GM18502 (cell line): ENCODE measurements around the gene MAPRE2.
A peak's percentile ranks its signal among the peaks of the same experiment; 100 is the strongest.

Experiments used
- ATAC-seq: cut with Tn5 transposase; IDR thresholded peaks from one replicate; pipeline ENCODE4 v1.9.1; 2021; ENCODE audit warnings: mild to moderate bottlenecking; ENCODE audit not compliant: unreplicated experiment, poor library complexity

The MAPRE2 gene

DNA sequence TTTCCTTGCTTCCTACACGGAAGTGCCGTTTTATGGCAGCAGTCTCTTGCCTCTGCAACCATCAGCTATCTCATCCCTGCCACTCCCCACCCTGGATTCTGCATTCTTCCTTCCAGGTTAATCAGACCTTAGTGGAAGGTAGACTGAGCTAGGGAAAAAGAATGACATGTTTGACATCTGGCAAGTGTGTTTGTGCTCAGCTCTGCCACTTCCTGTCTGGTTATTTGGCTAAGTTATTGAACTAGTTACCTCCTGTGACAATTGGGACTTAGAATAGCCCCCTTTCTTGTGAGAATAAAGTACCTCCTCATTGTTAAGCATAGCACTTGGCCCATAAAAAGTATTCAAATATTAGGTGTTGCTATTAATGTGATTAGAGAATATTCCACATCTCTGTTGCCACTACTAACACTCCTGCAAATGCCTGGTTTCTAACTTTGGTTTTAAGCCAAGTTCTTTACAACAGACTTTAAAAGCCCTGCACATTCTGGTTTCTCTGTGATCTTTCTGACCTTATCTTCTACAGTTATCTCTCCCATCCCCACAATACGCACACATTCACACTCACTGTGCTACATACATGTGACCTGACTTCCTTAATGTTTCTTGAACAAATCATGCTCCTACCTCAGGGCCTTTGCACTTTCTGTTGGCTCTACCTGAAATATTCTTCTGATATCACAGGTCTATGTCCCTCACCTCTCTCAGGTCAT, 10.8 kb upstream of the MAPRE2 start:
- ATAC-seq, result peak; percentile 49

DNA sequence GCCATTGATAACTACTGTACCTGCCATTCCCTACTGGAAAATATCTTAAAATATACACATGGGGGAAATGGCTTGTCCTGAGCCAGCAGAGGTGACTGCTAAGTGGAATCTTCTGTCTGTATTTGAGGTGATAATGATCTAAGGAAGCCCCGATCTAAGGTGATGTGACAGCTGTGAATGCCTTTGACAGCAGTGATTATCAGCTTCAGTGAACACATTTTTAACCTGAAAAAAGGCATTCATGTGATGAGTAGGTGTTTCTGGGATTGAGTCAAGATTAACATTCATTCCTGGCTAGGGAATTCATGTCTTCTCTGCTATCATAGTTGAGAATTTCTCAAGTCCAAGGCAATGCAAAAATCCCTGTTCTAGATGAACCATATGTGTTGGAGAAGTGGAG, 9.1 kb upstream of the MAPRE2 start:
- ATAC-seq, result no peak

DNA sequence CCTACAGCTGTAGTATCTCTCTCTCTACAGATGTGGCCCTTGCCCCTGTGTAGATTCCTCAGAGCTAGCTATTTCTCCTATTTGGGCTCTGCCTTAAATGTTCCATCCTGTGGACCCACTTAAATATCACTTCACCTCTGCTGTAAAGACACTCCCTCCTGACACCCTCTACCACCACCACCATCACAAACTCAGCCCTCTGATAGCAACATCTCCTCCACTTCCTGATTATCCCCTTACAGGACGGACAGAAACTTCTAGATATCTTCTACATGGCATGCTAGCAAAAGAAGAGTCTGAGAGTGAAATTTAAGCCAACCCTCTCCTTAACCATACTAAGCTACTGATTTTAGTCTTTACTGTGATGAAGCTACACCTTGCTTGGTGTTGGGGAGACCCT, 3.2 kb upstream of the MAPRE2 start:
- ATAC-seq, result no peak

DNA sequence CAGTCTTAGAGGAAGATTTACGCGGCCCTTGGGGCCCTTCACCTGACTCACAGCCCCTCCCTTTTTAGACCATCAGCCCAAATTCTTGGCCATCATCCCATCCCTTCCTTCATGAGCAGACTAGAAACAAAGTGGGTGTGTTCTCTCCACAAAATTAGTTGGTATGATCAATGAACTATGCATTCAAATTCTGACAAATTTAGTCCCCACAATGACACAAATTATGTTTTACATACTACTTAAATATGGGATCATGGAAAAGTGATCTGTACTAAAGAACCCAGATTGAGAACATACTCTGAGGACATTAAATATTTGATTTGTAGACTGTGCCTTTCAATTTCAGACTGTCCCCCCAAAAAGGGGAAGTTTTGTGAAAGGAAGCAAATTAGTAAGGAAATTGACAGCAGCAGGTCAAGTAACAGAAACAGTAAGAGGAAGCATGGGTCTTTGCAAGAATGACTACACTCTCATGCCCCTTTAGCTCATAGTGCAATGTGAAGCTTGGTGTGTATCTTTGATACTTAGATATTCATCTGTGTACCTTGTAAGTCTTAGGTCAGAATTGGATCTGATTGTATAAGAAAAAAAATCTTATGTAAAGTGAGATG, 2.2 kb upstream of the MAPRE2 start:
- ATAC-seq, result peak; percentile 56

DNA sequence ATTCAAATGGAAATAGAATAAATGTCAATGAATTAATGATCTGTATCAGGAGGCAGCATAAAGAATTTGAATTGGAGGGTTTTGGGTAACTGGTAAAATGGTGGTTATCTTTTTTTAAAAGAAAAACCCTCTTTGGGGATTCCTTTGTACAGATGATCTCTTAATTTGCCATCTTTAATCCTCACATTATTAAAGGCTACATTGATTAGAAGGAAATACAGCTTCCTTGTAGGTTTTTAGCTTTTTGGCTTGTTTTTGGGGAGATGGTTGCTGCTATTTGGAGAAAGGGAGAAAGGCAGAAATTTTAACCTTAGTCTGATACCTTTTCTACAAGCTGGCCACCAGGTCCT, 600 bp upstream of the MAPRE2 start:
- ATAC-seq, result no peak

DNA sequence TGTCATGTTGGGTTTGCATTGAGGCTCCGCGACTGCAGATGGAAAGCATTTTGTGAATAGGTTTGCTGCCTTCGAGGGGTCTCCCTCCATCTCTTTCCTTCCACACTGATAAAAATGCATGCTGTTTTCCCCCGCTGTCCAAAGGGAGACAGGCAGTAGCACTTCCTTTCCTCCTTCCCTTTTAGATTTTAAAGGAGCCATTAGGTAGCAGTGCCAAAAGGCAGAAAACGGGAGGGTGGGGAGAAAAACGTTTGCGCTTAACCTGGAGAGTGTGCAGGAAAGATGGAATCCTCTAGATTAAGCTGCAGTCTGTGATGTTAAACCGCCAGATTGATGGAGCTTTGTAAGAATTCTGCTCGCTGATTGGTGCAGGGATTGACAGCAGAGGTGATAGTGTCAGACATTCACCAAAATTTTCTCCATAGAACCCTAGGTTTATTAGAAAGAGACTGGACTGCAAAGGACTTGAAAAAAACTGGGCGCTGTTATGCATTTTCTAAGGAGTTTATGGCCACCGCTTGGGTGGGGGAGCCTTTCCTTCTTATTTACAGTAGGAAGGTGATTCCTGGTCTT, 688 bp downstream of the MAPRE2 start:
- ATAC-seq, result no peak

DNA sequence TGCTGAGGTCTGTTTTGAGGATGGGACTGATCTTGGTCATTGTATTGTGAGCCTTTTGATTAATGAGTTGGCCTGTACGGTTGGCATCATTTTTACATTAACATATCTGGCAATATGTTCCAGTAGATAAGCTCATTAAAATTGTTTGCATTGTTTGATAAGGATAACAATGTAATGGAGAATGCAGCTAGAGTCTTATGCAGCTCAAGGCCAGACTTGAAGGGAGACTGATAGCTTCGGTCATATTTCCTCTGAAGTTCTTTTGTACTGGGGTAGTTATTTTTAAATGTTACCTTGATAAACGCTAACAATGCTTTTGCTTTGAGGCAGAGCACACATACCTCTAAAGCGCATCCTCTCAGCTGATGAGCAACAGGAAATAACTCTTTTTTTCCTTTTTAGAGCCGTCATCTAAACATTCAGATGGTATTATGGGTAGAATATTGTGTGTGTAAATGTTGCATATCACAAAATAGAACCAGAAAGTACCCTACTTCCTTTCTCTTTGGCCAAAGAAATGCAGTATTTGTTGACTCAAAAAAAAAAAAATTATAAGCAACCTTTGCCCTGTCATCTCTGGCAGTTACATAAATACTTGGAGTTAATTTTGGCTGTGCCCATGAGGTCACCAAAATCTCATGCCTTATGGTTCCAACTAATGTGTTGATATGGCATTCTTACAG, 1.3 kb downstream of the MAPRE2 start:
- peak; percentile 15 for ATAC-seq

DNA sequence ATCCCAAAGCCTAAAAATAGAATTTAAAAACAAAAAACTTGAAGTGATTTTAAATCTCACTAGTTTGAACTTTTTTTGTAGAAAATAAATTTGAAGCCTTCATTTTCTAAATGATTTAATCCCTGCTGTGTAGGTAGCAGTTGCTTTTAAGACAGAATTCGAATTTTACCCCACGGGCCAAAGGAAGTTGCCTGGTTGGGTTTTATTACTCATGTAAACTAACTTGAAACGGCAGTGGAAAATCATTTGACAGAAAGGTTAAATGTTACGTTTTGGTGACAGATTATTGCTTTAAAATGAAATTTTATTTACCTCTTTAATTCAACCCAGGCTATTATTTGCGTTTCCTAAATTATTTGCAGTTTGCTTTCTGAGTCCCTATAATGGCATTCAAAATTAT, 2.0 kb downstream of the MAPRE2 start:
- no peak for ATAC-seq

DNA sequence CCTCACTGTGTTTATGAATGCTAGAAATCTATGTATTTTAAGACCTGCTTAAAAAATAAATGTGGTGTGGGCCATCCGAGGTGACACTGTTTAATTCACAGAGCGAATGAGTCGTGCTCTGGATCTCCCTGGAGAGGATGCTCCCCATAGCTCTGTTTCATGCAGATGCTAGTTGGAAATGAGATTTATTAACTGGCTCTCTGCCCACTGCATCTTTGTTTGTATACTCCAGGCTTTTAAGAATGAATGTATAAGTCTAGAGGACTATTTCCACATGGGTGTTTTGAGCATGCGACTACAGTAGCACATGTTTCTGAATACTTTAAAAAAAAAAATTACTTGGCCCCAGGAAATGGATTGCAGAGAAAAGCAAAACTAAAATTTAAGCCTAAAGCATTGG, 3.9 kb downstream of the MAPRE2 start:
- ATAC-seq, result no peak

DNA sequence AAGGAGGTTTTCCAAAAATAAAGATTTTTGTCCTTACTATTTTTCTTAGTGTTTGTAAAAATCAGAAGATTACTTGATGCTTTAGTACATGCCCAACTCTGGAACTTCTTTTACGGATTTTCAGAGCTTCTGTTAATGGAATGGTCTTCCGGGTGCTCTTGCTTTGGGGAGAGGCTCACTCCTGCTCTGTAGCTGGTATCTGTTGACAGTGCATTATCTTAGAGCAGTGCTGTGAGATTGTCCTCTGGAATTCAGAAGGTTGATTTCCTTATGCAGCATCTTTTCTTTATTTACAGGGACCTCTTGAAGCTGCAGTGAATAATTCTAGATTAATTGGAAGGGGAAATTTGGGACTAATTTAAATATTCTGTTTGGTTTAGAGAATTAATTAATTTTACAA, 4.6 kb downstream of the MAPRE2 start:
- ATAC-seq, result no peak

DNA sequence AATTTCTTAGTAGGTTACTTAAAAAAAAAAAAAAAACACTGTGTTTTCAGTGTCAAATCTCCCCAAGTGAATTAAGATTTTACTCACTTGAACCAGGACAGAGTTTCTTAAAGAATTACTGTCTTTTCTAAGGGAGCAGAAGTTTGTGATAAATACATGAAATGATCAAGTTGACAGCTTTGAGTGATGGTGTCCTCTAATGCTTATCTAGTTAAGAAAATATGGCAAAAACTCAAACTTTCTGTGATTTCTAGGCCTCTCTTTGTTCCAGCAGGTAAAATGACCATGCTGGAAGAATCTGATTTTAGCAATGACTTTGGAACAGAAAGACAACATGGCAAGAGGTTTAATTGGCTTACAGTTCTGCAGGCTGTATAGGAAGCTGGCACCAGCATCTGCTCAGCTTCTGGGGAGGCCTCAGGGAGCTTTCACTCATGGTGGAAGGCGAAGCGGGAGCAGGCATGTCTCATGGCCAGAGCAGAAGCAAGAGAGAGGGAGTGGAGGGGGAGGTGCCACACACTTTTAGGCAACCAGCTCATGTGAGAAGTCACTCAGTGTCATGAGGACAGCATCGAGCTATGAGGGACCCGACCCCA, 6.6 kb downstream of the MAPRE2 start:
- no peak for ATAC-seq

DNA sequence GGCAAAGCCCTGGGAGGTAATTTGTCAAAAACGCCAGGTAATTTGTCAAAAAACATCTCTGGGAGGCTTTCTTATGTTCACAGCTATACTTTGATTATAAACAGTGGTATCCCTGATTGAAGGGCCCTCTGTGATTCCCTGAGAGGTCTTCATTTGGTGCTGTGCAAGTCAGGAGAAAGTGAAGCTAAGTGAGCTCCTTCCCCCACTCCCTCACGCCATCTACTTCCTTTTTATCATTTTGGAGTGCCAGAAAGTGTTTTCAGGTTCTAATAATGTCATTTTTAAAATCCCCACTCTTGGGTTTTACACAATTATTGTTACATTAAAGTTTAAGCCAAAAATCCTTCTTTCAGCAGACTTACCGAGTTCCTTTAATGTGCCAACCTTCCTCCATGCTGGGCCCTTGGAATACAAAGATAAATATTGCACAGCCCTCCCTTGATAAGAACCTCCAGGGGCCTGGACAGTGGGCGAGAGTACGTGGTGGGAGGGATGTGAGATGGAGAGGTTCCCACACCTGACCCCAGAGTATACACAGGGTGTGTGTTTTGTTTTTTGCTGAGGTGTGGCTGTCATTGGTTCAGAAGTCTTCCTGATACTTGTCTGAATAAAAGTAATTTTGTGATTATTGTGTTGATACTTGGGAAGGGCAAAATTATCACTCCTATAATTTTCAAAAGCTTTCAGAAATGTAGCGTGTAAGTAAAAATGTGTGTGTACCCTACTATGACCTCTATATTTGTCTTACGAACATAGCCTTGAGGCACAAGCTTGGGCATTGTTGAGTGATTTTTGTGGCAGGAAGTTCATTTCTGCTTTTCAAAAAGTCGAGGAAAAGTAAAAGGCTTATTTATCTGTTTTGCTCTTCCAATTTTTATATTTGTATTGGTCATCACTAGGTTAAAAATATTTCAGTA, 8.2 kb downstream of the MAPRE2 start:
- ATAC-seq, result peak; percentile 29

DNA sequence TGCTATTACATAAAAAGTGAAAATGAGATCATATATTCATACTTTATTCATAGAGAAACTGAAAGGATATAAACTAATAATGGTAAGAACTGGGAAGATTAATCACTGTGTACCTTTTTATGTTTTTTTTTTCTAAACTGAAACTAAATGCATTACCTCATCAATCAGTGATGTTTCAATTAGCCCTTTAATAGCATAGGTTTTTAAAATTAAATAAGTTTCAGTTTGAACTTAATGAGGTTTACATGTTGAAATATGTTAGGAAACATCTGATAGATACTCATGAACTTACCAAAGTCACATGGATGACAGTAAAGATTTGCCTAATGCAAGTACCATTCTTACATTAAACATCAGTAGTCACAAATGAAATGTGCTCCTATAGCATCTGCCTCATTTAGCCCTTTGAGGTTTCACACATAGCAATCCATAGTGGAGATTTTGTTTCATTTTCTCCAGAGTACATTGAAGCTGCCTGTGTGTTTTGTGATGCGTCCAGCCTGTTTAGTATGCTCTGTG, 8.9 kb downstream of the MAPRE2 start:
- ATAC-seq, result peak; percentile 37

DNA sequence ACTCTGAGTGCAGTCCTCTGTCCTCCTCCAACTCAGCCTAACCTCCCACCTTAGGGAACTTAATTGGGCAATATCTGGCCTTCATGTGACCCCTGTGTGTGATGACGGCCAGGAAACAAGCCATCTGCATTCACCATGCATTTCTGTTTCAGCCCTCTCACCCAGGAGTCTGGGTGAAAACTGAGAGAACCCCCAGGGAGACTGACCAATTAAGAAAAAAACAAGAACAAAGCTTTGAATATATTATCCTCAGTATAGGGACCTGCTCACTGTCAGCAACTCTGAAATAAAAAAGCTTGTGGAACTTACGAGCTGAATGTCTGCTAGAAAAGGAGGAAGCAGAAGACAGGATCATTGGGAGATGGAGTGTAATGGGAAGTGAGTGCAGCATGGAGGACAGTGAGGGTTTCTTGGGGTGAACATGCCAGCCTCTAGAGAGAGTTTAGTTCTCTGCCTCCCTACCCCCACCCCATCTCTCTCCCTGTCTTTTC, 9.5 kb downstream of the MAPRE2 start:
- ATAC-seq, result peak; percentile 23

DNA sequence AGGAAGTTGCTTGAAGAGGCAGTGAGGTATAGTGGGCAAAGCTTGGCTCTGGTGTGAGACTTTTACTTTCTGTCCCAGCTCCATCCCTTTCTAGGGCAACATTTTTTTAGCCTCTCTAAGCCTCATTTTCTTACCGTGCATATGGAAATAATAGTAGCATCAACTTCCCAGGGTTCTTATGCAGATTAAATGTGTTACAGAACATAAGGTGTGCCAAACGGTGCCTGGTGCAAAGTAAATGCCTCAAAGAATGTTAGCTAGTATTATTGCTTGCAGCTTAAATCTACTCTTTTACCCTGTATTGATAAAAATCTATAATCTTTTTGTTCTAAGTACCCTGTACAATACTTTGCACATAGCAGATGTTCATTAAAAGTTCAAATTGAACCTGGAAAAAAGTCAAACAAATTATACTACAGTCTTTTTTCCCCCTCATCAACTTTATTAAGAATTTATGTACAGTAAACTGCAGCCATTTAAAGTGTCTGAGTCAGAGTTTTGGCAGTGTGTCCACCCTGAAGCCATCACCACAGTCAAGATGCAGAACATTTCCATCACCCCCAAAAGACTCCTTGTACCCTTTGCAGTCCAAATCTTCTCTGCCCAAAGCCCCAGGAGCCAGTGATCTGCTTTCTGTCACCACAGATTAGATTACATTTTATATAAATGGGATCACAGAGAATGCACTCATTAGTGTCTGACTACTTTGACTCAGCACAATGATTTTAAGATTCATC, 10.6 kb downstream of the MAPRE2 start:
- no peak for ATAC-seq

DNA sequence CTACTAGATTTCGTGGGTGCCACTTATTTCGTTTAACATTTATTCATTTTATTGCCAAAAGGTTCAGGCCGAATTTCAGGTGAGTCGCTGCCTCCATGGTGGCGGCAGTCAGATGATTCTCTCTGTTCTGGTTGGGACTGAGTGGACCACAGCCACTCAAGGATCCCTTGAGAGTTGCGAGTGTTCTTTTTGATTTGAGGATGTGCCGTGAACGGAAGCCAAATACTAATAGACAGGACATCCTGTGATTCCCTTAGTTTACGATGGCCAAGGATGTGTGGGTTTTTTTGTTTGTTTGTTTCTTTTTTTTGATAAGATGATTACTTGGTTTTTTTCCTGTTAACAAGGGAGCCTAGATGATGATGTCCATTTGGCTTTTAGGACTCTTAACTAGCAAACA, 13.2 kb downstream of the MAPRE2 start:
- ATAC-seq, result no peak

DNA sequence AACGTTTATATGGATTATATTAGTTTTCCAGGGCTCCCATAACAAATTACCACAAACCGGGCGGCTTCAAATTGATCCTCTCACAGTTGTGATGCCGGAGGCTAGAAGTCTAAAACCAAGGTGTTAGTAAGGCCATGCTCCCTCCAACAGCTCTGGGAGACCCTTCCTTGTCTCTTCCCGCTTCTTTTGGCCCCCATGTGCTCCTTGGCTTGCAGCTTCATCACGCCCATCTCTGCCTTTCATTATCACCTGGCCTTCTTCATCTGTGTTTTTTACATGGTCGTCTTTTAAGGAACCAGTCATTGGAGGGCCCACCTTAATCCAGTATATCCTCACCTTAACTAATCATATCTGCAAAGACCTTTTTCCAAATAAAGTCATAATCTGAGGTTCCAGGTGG, 13.9 kb downstream of the MAPRE2 start:
- no peak for ATAC-seq

DNA sequence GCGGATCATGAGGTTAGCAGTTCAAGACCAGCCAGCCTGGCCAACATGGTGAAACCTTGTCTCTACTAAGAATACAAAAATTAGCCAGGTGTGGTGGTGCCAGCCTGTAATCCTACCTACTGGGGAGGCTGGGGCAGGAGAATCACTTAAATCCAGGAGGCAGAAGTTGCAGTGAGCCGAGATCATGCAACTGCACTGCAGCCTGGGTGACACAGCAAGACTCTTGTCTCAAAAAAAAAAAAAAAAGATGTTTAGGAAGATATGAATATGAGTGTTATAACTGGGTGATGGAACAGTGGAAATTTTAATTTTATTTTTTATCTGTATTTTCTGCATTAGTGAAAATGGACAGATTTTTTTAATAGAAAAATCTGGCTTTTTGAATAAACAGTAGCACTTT, 14.5 kb downstream of the MAPRE2 start:
- ATAC-seq, result no peak

DNA sequence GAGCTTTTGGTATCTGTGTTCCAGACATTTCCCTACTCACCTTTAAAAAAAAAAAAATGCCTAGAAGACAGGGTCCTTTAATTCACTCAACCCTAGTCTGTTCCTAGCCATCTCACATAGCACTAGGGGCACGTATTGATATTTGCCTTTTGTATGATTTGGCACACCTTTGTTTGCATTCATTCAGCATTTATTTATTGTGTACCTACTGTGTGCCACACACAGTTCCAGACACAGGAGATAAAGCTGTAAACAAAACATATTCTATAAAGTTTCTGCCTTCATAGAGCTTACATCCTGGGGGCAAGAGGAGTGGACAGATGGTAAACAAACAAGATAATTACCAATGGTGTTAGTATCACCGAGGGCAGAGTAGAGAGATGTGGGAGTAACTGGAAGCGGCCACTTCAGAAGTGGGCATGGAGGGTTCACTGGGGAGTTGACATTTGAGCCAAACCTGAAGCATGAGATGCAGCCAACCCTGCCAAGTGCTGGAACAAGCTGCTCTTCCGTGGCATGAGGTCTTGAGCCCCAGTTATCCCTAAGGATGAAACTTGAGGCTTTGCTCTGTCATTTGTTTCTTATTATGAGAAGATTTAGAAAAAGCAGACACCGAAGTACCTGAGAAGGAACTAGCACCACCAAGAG, 18.2 kb downstream of the MAPRE2 start:
- no peak for ATAC-seq
